PC-3 (cell line): ENCODE measurements around the gene CCDC92. TPM values are rescaled to one million over a fixed set of nuclear protein-coding genes. Genes with fewer than 3 reads are reported as not detected.
"Not testable (repeated sequence)": the region's sequence is repeated elsewhere in the genome, so short reads cannot be mapped to it uniquely, and the experiment has no call there.

Experiments used
- ATAC-seq: fragments of 200-7000 bp; cut with Tn5 transposase; 2 replicates; pipeline ENCODE4 v1.9.1; 2020; ENCODE audit warnings: mild to moderate bottlenecking, moderate library complexity
- BruUV-seq: library from RNA; stranded (reverse); fragments of 400-500 nt; replicated peaks from 2 replicates; lab custom pipeline; 2021; lab: Mats Ljungman, UMichigan
- CTCF ChIA-PET: fragments of 300-600 bp; sonication (Branson Sonifier 250); formaldehyde crosslinking; loops from one replicate; lab custom pipeline; 2022; ENCODE audit warnings: antibody characterized with exemption; lab: Charles Lee
- POLR2A ChIA-PET: fragments of 300-600 bp; sonication (Branson Sonifier 250); formaldehyde crosslinking; loops from one replicate; lab custom pipeline; 2022; ENCODE audit warnings: antibody characterized with exemption; ENCODE audit not compliant: unreplicated experiment; lab: Charles Lee
- DNase-seq: peaks from one replicate; pipeline ENCODE4 v3.0.0-alpha.2; 2015
- H2AFZ ChIP-seq: fragments of 300-600 bp; sonication (generic); 2 replicates; pipeline ENCODE4 v1.6.0; 2016; ENCODE audit warnings: antibody characterized with exemption, low read length
- H3F3A ChIP-seq: fragments of 300-600 bp; sonication (generic); one replicate; pipeline ENCODE4 v1.6.0; 2017; ENCODE audit warnings: antibody characterized with exemption, low read length, control low read depth, mild to moderate bottlenecking; ENCODE audit not compliant: unreplicated experiment
- H3K27ac ChIP-seq: fragments of 300-600 bp; sonication (generic); 2 replicates; pipeline ENCODE4 v1.5.1; 2016; ENCODE audit warnings: mild to moderate bottlenecking, low read length
- H3K27me3 ChIP-seq: fragments of 300-600 bp; sonication (generic); 2 replicates; pipeline ENCODE4 v1.6.1; 2016; ENCODE audit warnings: low read length, mixed read lengths
- H3K36me3 ChIP-seq: fragments of 300-600 bp; sonication (generic); 2 replicates; pipeline ENCODE4 v1.6.1; 2016; ENCODE audit warnings: low read depth, mixed run types, low read length, mixed read lengths
- H3K4me1 ChIP-seq: fragments of 300-600 bp; sonication (generic); 2 replicates; pipeline ENCODE4 v1.5.1; 2016; ENCODE audit warnings: low read length; ENCODE audit not compliant: insufficient read depth
- H3K4me2 ChIP-seq: fragments of 300-600 bp; sonication (generic); 2 replicates; pipeline ENCODE4 v1.6.0; 2016; ENCODE audit warnings: low read length
- H3K4me3 ChIP-seq: fragments of 300-600 bp; sonication (generic); 2 replicates; pipeline ENCODE4 v1.5.1; 2016; ENCODE audit warnings: mild to moderate bottlenecking, low read length, mixed read lengths
- H3K79me2 ChIP-seq: fragments of 300-600 bp; sonication (generic); 2 replicates; pipeline ENCODE4 v1.6.1; 2017; ENCODE audit warnings: low read length, mixed read lengths
- H3K9ac ChIP-seq: fragments of 300-600 bp; sonication (generic); 2 replicates; pipeline ENCODE4 v1.6.0; 2016; ENCODE audit warnings: mild to moderate bottlenecking, low read length
- H3K9me2 ChIP-seq: fragments of 300-600 bp; sonication (generic); replicated peaks from 2 replicates; pipeline ENCODE4 v1.6.1; 2016; ENCODE audit warnings: mixed run types, low read length, mixed read lengths
- H3K9me3 ChIP-seq: fragments of 300-600 bp; sonication (generic); 2 replicates; pipeline ENCODE4 v1.6.1; 2016; ENCODE audit warnings: low read length, mixed read lengths
- H4K20me1 ChIP-seq: fragments of 300-600 bp; sonication (generic); 2 replicates; pipeline ENCODE4 v1.6.1; 2016; ENCODE audit warnings: low read length, mixed read lengths
- EZH2 ChIP-seq: fragments of 300-600 bp; sonication (generic); IDR thresholded peaks from one replicate; pipeline ENCODE4 v1.6.1; 2017; ENCODE audit warnings: antibody characterized with exemption, mild to moderate bottlenecking, low read length; ENCODE audit not compliant: unreplicated experiment
- EZH2phosphoT487 ChIP-seq: fragments of 300-600 bp; sonication (generic); IDR thresholded peaks from 2 replicates; pipeline ENCODE4 v1.6.1; 2018; ENCODE audit warnings: mild to moderate bottlenecking, antibody characterized with exemption, low read length, borderline replicate concordance
- intact Hi-C: fragments of 100-400 bp; cut with micrococcal nuclease; formaldehyde crosslinking; loops from 2 replicates; pipeline ENCODE4 v1.9.0; 2023
- total RNA-seq: library from RNA; depleted of rRNA; stranded (reverse); fragments of >200 nt; gene quantifications from 2 replicates; pipeline ENCODE4 v1.2.3, GENCODE V29; 2014
- TF ChIP-seq, protein P1 (sequence below): fragments of 300-600 bp; sonication (generic); conservative IDR thresholded peaks from 2 replicates; pipeline ENCODE4 v1.5.1; 2017; ENCODE audit warnings: antibody characterized with exemption, low read depth, mild to moderate bottlenecking, low read length

The CCDC92 gene
- total RNA-seq, 1 experiment from 2014 or later: 9.6 TPM

DNA sequence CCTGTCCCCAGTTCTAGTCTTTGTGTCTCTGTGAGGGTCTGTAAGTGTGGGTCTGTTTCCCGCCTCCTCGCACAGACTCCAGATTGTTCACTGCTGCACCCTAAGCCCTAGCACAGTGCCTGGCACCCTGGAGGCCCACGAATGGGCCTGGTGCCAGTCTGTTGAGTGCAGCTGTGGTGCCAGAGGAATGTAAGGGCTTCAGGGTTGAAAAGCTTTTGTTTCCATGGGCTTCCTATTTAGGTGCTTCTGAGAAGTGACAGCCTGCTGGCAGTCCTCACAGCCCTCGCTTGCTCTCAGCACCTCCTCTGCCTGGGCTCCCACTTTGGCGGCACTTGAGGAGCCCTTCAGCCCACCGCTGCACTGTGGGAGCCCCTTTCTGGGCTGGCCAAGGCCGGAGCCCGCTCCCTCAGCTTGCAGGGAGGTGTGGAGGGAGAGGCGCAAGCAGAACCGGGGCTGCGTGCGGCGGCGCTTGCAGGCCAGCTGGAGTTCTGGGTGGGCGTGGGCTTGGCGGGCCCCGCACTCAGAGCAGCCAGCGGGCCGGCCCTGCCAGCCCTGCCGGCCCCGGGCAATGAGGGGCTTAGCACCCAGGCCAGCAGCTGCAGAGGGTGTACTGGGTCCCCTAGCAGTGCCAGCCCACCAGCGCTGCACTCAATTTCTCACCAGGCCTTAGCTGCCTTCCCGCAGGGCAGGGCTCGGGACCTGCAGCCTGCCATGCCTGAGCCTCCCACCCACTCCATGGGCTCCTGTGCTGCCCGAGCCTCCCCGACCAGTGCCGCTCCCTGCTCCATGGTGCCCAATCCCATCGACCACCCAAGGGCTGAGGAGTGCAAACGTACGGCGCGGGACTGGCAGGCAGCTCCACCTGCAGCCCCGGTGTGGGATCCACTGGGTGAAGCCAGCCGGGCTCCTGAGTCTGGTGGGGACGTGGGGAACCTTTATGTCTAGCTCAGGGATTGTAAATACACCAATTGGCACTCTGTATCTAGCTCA lies 25.8 kb downstream of the CCDC92 start:
- H3K27ac ChIP-seq, intact Hi-C loops, H3K9me3 ChIP-seq, H3K9ac ChIP-seq, H3K27me3 ChIP-seq, H3K4me3 ChIP-seq, BruUV-seq, ATAC-seq, DNase-seq, H3K9me2 ChIP-seq, H3K36me3 ChIP-seq, POLR2A ChIA-PET, H3K4me2 ChIP-seq, H2AFZ ChIP-seq, H4K20me1 ChIP-seq, H3F3A ChIP-seq, H3K79me2 ChIP-seq: not testable (repeated sequence)
- CTCF ChIA-PET: interaction anchor here (0.6 kb wide), 1 partner anchor 15 kb away, joined by 10 read pairs; no protein-coding TSS in a partner anchor
- peaks cover 28% of the 10 kb centered on the region for H3K4me1 ChIP-seq

GRCh38 chr12:123946152-123946515 lies 26.5 kb downstream of the CCDC92 start:
- peaks cover 6% of the 10 kb centered on the region; the same call in 1 of the 2 replicates for H3K9me3 ChIP-seq
- no peak overlapping the region for H3K9ac ChIP-seq
- no peak overlapping the region for H3K27ac ChIP-seq
- H3K27me3 ChIP-seq: no peaks in the 10 kb centered on the region
- ChIA-PET POLR2A (no interaction called here), CTCF (interaction anchor here (0.6 kb wide), 1 partner anchor 14 kb away, joined by 10 read pairs; no protein-coding TSS in a partner anchor)
- no peaks in the 10 kb centered on the region for H4K20me1 ChIP-seq
- H3K4me2 ChIP-seq: no peak overlapping the region
- no TSS peak for BruUV-seq
- no peaks in the 10 kb centered on the region for H3K9me2 ChIP-seq
- intact Hi-C loops: no loop called here
- DNase-seq (no peak), ATAC-seq (no peak)
- H3F3A ChIP-seq: no peaks in the 10 kb centered on the region
- no peak overlapping the region for H2AFZ ChIP-seq
- peaks cover 7% of the 10 kb centered on the region; the same call in 1 of the 2 replicates for H3K36me3 ChIP-seq
- peaks cover 25% of the 10 kb centered on the region for H3K4me1 ChIP-seq
- H3K79me2 ChIP-seq: no peaks in the 10 kb centered on the region
- TF ChIP-seq EZH2: no peak
- no peak for TF ChIP-seq EZH2phosphoT487
- TF ChIP-seq, protein P1, sequence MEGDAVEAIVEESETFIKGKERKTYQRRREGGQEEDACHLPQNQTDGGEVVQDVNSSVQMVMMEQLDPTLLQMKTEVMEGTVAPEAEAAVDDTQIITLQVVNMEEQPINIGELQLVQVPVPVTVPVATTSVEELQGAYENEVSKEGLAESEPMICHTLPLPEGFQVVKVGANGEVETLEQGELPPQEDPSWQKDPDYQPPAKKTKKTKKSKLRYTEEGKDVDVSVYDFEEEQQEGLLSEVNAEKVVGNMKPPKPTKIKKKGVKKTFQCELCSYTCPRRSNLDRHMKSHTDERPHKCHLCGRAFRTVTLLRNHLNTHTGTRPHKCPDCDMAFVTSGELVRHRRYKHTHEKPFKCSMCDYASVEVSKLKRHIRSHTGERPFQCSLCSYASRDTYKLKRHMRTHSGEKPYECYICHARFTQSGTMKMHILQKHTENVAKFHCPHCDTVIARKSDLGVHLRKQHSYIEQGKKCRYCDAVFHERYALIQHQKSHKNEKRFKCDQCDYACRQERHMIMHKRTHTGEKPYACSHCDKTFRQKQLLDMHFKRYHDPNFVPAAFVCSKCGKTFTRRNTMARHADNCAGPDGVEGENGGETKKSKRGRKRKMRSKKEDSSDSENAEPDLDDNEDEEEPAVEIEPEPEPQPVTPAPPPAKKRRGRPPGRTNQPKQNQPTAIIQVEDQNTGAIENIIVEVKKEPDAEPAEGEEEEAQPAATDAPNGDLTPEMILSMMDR: no peak
- no peak overlapping the region for H3K4me3 ChIP-seq

GRCh38 chr12:123945287-123946151 lies 27.1 kb downstream of the CCDC92 start:
- TF ChIP-seq, protein P1: no peak
- TF ChIP-seq EZH2: no peak
- no peak for TF ChIP-seq EZH2phosphoT487
- H2AFZ ChIP-seq: no peak overlapping the region
- CTCF ChIA-PET: no interaction called here
- H3K4me1 ChIP-seq: peaks cover 25% of the 10 kb centered on the region
- ATAC-seq (no peak), DNase-seq (no peak)
- POLR2A ChIA-PET: interaction anchor here (0.5 kb wide), 1 partner anchor 27 kb away, joined by 3 read pairs; the partner anchor contains the start of gene CCDC92
- no peaks in the 10 kb centered on the region for H3K27me3 ChIP-seq
- no peaks in the 10 kb centered on the region for H3K79me2 ChIP-seq
- H3K9me2 ChIP-seq: no peaks in the 10 kb centered on the region
- H4K20me1 ChIP-seq: no peaks in the 10 kb centered on the region
- intact Hi-C loops: no loop called here
- no peaks in the 10 kb centered on the region for H3F3A ChIP-seq
- no peak overlapping the region for H3K27ac ChIP-seq
- no TSS peak for BruUV-seq
- no peak overlapping the region for H3K4me3 ChIP-seq
- H3K4me2 ChIP-seq: no peak overlapping the region
- H3K9me3 ChIP-seq: peaks cover 6% of the 10 kb centered on the region; the same call in 1 of the 2 replicates
- H3K36me3 ChIP-seq: peaks cover 8% of the 10 kb centered on the region; the same call in 1 of the 2 replicates
- H3K9ac ChIP-seq: no peak overlapping the region
